Spleen (tissue), 11 donors: ENCODE measurements around the gene BACE2. TPM values are rescaled to one million over a fixed set of nuclear protein-coding genes. Genes with fewer than 3 reads are reported as not detected.
"Not testable (repeated sequence)": the region's sequence is repeated elsewhere in the genome, so short reads cannot be mapped to it uniquely, and the experiment has no call there.

Source experiments
- DNase-seq: peaks from one replicate; pipeline ENCODE4 v3.0.0-alpha.2; 2020
- H3K27ac ChIP-seq, 8 donors: fragments of 200-600 bp; sonication (generic) in 7 of 8; 1 replicate in 4 of 8; 2 replicates in 4 of 8; pipeline versions ENCODE4 v1.5.0 to v1.8.0; 2016 to 2021; ENCODE audit warnings: inconsistent platforms in 4 of 8, mild to moderate bottlenecking in 4 of 8, moderate library complexity in 1 of 8
- H3K27me3 ChIP-seq, 7 donors: fragments of 200-600 bp; sonication (generic) in 6 of 7; replicated peaks in 1 of 7; 1 replicate in 4 of 7; 2 replicates in 3 of 7; pipeline versions ENCODE4 v1.5.0 to v1.8.0; 2016 to 2021; ENCODE audit warnings: inconsistent platforms in 3 of 7, mild to moderate bottlenecking in 1 of 7
- H3K36me3 ChIP-seq, 6 donors: fragments of 200-600 bp; sonication (generic) in 5 of 6; 1 replicate in 4 of 6; 2 replicates in 2 of 6; pipeline versions ENCODE4 v1.5.0 to v1.8.0; 2016 to 2021; ENCODE audit warnings: inconsistent platforms in 2 of 6
- H3K4me1 ChIP-seq, 6 donors: fragments of 200-600 bp; sonication (generic) in 5 of 6; 1 replicate in 3 of 6; 2 replicates in 3 of 6; pipeline versions ENCODE4 v1.5.0 to v1.8.0; 2016 to 2021; ENCODE audit warnings: inconsistent platforms in 3 of 6
- H3K4me3 ChIP-seq, 8 donors: fragments of 200-600 bp; sonication (generic) in 7 of 8; 1 replicate in 4 of 8; 2 replicates in 4 of 8; pipeline versions ENCODE4 v1.5.0 to v1.8.0; 2016 to 2021; ENCODE audit warnings: inconsistent platforms in 4 of 8, mild to moderate bottlenecking in 4 of 8, moderate library complexity in 2 of 8
- H3K9me3 ChIP-seq, 8 donors: fragments of 200-600 bp; sonication (generic) in 7 of 8; 1 replicate in 4 of 8; 2 replicates in 4 of 8; pipeline versions ENCODE4 v1.5.0 to v1.8.0; 2016 to 2021; ENCODE audit warnings: inconsistent platforms in 4 of 8
- CTCF ChIP-seq, 11 experiments: fragments of 200-600 bp in 7 of 11; fragments of 450-650 bp in 4 of 11; sonication (generic) in 4 of 11; IDR thresholded peaks in 8 of 11; conservative IDR thresholded peaks in 3 of 11; 1 replicate in 7 of 11; 2 replicates in 4 of 11; pipeline versions ENCODE4 v1.4.0 to v1.8.0; 2016 to 2021; ENCODE audit warnings: antibody characterized with exemption in 11 of 11, inconsistent platforms in 4 of 11, mild to moderate bottlenecking in 1 of 11
- POLR2A ChIP-seq, 3 donors: fragments of 450-650 bp; IDR thresholded peaks; one replicate each; pipeline ENCODE4 v1.5.1; 2017; ENCODE audit warnings: antibody characterized with exemption in 3 of 3, mild to moderate bottlenecking in 1 of 3
- POLR2AphosphoS5 ChIP-seq, 3 donors: sonication (generic); formaldehyde crosslinking; IDR thresholded peaks; one replicate each; pipeline ENCODE4 v1.5.1; 2017; ENCODE audit warnings: antibody characterized with exemption in 3 of 3
- WGBS, 5 donors: extraction: QIAGEN DNeasy Blood & Tissue Kit in 3 of 5; methylation state at CpG; one replicate each; pipeline versions ENCODE4 v1.1.5 to v1.1.7; 2013 to 2018; 5-methylcytosine and 5-hydroxymethylcytosine counted together
- intact Hi-C: fragments of 100-400 bp; cut with DNase I; formaldehyde crosslinking; loops from one replicate; pipeline ENCODE4 v1.15.0; 2023; ENCODE audit warnings: low total_unique reads
- polyA plus RNA-seq, 3 donors: library from polyadenylated mRNA; stranded (reverse); fragments of 200-250 nt; gene quantifications; one replicate each; pipeline ENCODE4 v1.2.1, GENCODE V29; 2013
- total RNA-seq, 7 donors: library from RNA; depleted of rRNA in 3 of 7; stranded (reverse); fragments of >200 nt in 3 of 7; fragmentation: NEBNext Ultra II Directional in 4 of 7; extraction: Animal tissue kit (Norgen Biotek cat#: 25700) in 4 of 7; gene quantifications; one replicate each; pipeline versions ENCODE4 v1.1.0 to v1.2.1, GENCODE V29; 2016 to 2021
- donor health status: healthy with polysubstance abuse.
- donor health status: DM: no; HTN: no; CAD: no; lungs with moderate emphysema.
- donor health status: DM: no; HTN: no; CAD: no.
- donor health status: Bipolar disorder and iron deficiency.
- donor health status: healthy.
- donor health status: DM: no; HTN: no; CAD: no.
- donor health status: DM: yes; HTN: yes; CAD: no.

BACE2 gene
- total and polyA plus RNA-seq, 10 donors: 19.4 to 54.7 (median 47.1) TPM

GRCh38 chr21:41250519-41250918, 82.6 kb downstream of the BACE2 start:
- peaks cover 0 to 15% (median 8%) of the 10 kb centered on the region in 8 donors for H3K9me3 ChIP-seq
- H3K36me3 ChIP-seq: peaks cover 0 to 100% (median 67%) of the 10 kb centered on the region in 6 donors
- no peak overlapping the region for H3K4me3 ChIP-seq
- H3K27me3 ChIP-seq: no peaks in the 10 kb centered on the region
- WGBS, 5 donors: 75 to 91% (median 79%) methylated on average over 8 of the region's 8 CpGs
- intact Hi-C loops: no loop called here
- TF ChIP-seq POLR2AphosphoS5 (IDR thresholded peaks at IDR 0.05): no peak
- no peak for TF ChIP-seq POLR2A (IDR thresholded peaks at IDR 0.05)
- TF ChIP-seq CTCF (IDR thresholded peaks at IDR 0.05 in 8 of 11, conservative IDR thresholded peaks at IDR 0.05 in 3 of 11): no peak
- H3K27ac ChIP-seq: no peak overlapping the region
- H3K4me1 ChIP-seq: no peaks in the 10 kb centered on the region
- DNase-seq: no peak

- 86 to 90% (median 89%) methylated on average over 12 of the region's 12 CpGs for WGBS, 5 donors
- no peak overlapping the region for H3K4me3 ChIP-seq
- intact Hi-C loops: no loop called here
- H3K4me1 ChIP-seq: no peaks in the 10 kb centered on the region
- H3K36me3 ChIP-seq: peaks cover 0 to 100% (median 65%) of the 10 kb centered on the region in 6 donors
- H3K27ac ChIP-seq: no peak overlapping the region
- H3K9me3 ChIP-seq: peaks cover 0 to 20% (median 11%) of the 10 kb centered on the region in 8 donors
- TF ChIP-seq CTCF (IDR thresholded peaks at IDR 0.05 in 8 of 11, conservative IDR thresholded peaks at IDR 0.05 in 3 of 11) (no peak), POLR2AphosphoS5 (IDR thresholded peaks at IDR 0.05) (no peak), POLR2A (IDR thresholded peaks at IDR 0.05) (no peak)
- no peaks in the 10 kb centered on the region for H3K27me3 ChIP-seq
- no peak for DNase-seq
These were observed 84.1 kb downstream of the BACE2 start for GRCh38 chr21:41251961-41252642.

- TF ChIP-seq CTCF (IDR thresholded peaks at IDR 0.05 in 8 of 11, conservative IDR thresholded peaks at IDR 0.05 in 3 of 11) (no peak), POLR2A (IDR thresholded peaks at IDR 0.05) (no peak), POLR2AphosphoS5 (IDR thresholded peaks at IDR 0.05) (no peak)
- H3K27me3 ChIP-seq: no peaks in the 10 kb centered on the region
- H3K4me1 ChIP-seq: no peaks in the 10 kb centered on the region
- H3K9me3 ChIP-seq: peaks cover 0 to 20% (median 11%) of the 10 kb centered on the region in 8 donors
- no peak overlapping the region for H3K4me3 ChIP-seq
- DNase-seq: no peak
- no peak overlapping the region for H3K27ac ChIP-seq
- H3K36me3 ChIP-seq: peaks cover 0 to 100% (median 57%) of the 10 kb centered on the region in 6 donors
- WGBS, 5 donors: 57 to 77% (median 67%) methylated on average over 4 of the region's 4 CpGs
- intact Hi-C loops: no loop called here
These were observed 86.2 kb downstream of the BACE2 start for GRCh38 chr21:41254090-41254700.

GRCh38 chr21:41255190-41255589, 87.2 kb downstream of the BACE2 start:
- Histone ChIP-seq H3K27me3 (no peaks in the 10 kb centered on the region), H3K36me3 (peaks cover 0 to 95% (median 56%) of the 10 kb centered on the region in 6 donors), H3K4me1 (no peaks in the 10 kb centered on the region), H3K9me3 (peaks cover 0 to 20% (median 11%) of the 10 kb centered on the region in 8 donors), H3K27ac (no peak overlapping the region), H3K4me3 (no peak overlapping the region)
- no peak for DNase-seq
- TF ChIP-seq POLR2A (IDR thresholded peaks at IDR 0.05) (no peak), CTCF (IDR thresholded peaks at IDR 0.05 in 8 of 11, conservative IDR thresholded peaks at IDR 0.05 in 3 of 11) (no peak), POLR2AphosphoS5 (IDR thresholded peaks at IDR 0.05) (no peak)
- WGBS, 5 donors: 89 to 96% (median 93%) methylated on average over 9 of the region's 9 CpGs
- intact Hi-C loops: no loop called here

- H3K27ac ChIP-seq, DNase-seq, H3K4me1 ChIP-seq, H3K4me3 ChIP-seq, H3K27me3 ChIP-seq, intact Hi-C loops: not testable (repeated sequence)
- WGBS, 5 donors: 93 to 100% (median 98%) methylated on average over 1 of the region's 1 CpG
- peaks cover 0 to 20% (median 11%) of the 10 kb centered on the region in 8 donors for H3K9me3 ChIP-seq
- H3K36me3 ChIP-seq: peaks cover 0 to 92% (median 51%) of the 10 kb centered on the region in 6 donors
These were observed 88.3 kb downstream of the BACE2 start for GRCh38 chr21:41256231-41256630.
